ENCODE results near the gene ISG15.
"Not testable (repeated sequence)": the region's sequence is repeated elsewhere in the genome, so short reads cannot be mapped to it uniquely, and the experiment has no call there.

ISG15 gene

GRCh38 chr1:983798-984475, 29.4 kb upstream of the ISG15 start:
- no peaks in the 10 kb centered on the region for H3K36me3 ChIP-seq (ENCODE audit: insufficient read depth, low read length)
- no peak overlapping the region; the same call in 1 of the 2 replicates for H3K4me3 ChIP-seq
- TF ChIP-seq FOXP2 (optimal IDR thresholded peaks at IDR 0.05; ENCODE audit: control extremely low read depth, extremely low read length, insufficient read depth) (no peak), POLR2AphosphoS5 (IDR thresholded peaks at IDR 0.05; ENCODE audit: borderline replicate concordance, low read depth, low read length) (no peak), EZH2 (IDR thresholded peaks at IDR 0.05) (no peak)
- no peaks in the 10 kb centered on the region for H3K9me3 ChIP-seq (ENCODE audit: low read depth, low read length)
- H3K9ac ChIP-seq (ENCODE audit: insufficient read length): no peak overlapping the region
- H3K27ac ChIP-seq: no peak overlapping the region
- no peak for DNase-seq (ENCODE audit: low read depth, low spot score)

GRCh38 chr1:984476-984814, 28.9 kb upstream of the ISG15 start:
- TF ChIP-seq EZH2 (IDR thresholded peaks at IDR 0.05): no peak
- TF ChIP-seq POLR2AphosphoS5 (IDR thresholded peaks at IDR 0.05; ENCODE audit: borderline replicate concordance, low read depth, low read length): no peak
- Histone ChIP-seq H3K9me3 (ENCODE audit: low read depth, low read length) (no peaks in the 10 kb centered on the region), H3K9ac (ENCODE audit: insufficient read length) (no peak overlapping the region), H3K27ac (no peak overlapping the region), H3K4me3 (no peak overlapping the region; the same call in 1 of the 2 replicates), H3K36me3 (ENCODE audit: insufficient read depth, low read length) (no peaks in the 10 kb centered on the region)
- DNase-seq (ENCODE audit: low read depth, low spot score): no peak

- Histone ChIP-seq H3K4me3 (no peak overlapping the region), H3K9me3 (ENCODE audit: low read depth, low read length) (no peaks in the 10 kb centered on the region), H3K9ac (ENCODE audit: insufficient read length) (no peak overlapping the region), H3K27ac (no peak overlapping the region), H3K36me3 (ENCODE audit: insufficient read depth, low read length) (no peaks in the 10 kb centered on the region)
- TF ChIP-seq EZH2 (IDR thresholded peaks at IDR 0.05) (no peak), POLR2AphosphoS5 (IDR thresholded peaks at IDR 0.05; ENCODE audit: borderline replicate concordance, low read depth, low read length) (no peak), FOXP2 (optimal IDR thresholded peaks at IDR 0.05; ENCODE audit: control extremely low read depth, extremely low read length, insufficient read depth) (no peak)
- DNase-seq (ENCODE audit: low read depth, low spot score): no peak
Observed at GRCh38 chr1:985126-985525, 28.2 kb upstream of the ISG15 start.

DNA sequence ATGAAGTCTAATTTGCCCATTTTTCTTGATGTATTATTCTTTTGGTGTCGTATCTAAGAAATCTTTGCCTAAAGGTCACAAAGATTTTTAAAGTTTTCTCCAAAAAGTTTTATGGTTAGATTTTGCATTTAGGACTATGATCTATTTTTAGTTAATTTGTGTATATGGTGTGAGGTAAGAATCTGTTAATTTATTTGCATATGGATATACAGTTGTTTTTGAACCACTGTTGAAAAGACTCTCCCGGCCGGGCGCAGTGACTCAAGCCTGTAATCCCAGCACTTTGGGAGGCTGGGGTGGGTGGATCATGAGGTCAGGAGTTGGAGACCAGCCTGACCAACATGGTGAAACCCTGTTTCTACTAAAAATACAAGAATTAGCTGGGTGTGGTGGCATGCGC, 25.2 kb upstream of the ISG15 start:
- not testable (repeated sequence) for H3K27ac ChIP-seq; H3K36me3 ChIP-seq (ENCODE audit: insufficient read depth, low read length); DNase-seq (ENCODE audit: low read depth, low spot score); H3K9me3 ChIP-seq (ENCODE audit: low read depth, low read length); H3K9ac ChIP-seq (ENCODE audit: insufficient read length); H3K4me3 ChIP-seq

DNA sequence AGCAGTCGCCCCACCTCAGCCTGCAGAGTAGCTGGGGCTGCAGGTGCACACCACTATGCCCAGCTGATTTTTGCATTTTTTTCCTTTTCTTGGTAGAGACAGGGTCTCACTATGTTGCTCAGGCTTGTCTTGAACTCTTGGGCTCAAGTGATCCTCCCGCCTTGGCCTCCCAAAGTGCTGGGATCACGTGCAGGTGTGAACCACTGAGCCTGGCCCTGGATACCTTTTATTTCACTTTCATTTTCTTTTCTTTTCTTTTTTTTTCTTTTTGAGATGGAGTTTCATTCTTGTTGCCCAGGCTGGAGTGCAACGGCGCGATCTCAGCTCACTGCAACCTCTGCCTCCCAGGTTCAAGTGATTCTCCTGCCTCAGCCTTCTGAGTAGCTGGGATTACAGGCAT, 22.0 kb upstream of the ISG15 start:
- H3K4me3 ChIP-seq: not testable (repeated sequence)

GRCh38 chr1:991895-992294, 21.4 kb upstream of the ISG15 start:
- TF ChIP-seq POLR2AphosphoS5 (IDR thresholded peaks at IDR 0.05; ENCODE audit: borderline replicate concordance, low read depth, low read length) (no peak), EZH2 (IDR thresholded peaks at IDR 0.05) (no peak), FOXP2 (optimal IDR thresholded peaks at IDR 0.05; ENCODE audit: control extremely low read depth, extremely low read length, insufficient read depth) (no peak)
- Histone ChIP-seq H3K4me3 (no peak overlapping the region), H3K9ac (ENCODE audit: insufficient read length) (no peak overlapping the region), H3K36me3 (ENCODE audit: insufficient read depth, low read length) (no peaks in the 10 kb centered on the region), H3K9me3 (ENCODE audit: low read depth, low read length) (no peaks in the 10 kb centered on the region), H3K27ac (no peak overlapping the region)
- DNase-seq (ENCODE audit: low read depth, low spot score): no peak

More for the DNA sequence above, 22.0 kb upstream of the ISG15 start:
- DNase-seq (ENCODE audit: low read depth, low spot score); H3K36me3 ChIP-seq (ENCODE audit: insufficient read depth, low read length); H3K9me3 ChIP-seq (ENCODE audit: low read depth, low read length); H3K27ac ChIP-seq; H3K9ac ChIP-seq (ENCODE audit: insufficient read length): not testable (repeated sequence)

DNA sequence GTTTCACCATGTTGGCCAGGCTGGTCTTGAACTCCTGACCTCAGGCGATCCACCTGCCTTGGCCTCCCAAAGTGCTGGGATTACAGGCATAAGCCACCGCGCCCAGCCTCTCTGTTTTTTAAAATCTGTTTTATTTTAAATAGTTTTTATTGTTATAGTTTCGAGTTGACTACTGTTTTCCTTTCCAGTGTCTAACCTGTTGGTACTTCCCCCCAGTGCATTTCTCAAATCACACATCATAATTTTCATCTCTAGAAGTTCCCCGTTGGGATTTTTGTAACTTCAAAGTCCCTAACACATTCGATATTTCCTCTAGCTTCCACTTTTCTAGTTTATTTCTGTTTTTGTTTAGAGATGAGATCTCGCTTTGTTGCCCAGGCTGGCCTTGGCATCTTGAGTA, 20.9 kb upstream of the ISG15 start:
- Histone ChIP-seq H3K36me3 (ENCODE audit: insufficient read depth, low read length) (no peaks in the 10 kb centered on the region), H3K27ac (no peak overlapping the region), H3K4me3 (no peak overlapping the region)

DNA sequence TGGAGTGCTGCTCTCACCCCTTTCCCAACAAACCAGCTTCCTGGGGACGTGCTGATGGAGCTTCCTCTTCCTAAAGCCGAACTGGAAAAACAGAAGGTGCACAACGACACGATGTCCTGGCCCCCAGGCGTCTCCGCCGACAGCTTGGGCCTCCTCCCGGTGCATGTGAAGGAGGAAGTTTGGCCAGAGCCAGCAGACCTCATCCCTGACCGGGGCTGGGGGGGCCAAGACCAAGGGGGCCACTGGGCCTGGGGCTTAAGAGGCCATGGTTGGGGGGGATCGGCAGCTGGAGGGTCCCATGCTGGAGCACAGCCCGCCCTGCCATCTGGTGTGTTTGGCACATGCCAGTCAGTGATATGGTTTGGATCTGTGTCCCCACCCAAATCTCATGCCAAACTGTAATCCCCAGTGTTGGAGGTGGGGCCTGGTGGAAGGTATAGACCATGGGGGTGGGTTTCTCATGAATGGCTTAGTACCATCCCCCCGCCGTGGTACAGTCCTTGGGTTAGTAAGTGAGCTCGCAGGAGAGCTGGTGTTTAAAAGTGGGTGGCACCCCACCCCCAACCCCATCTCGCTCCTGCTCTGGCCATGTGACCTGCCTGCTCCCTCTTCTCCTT, 19.8 kb upstream of the ISG15 start:
- no peak for TF ChIP-seq POLR2AphosphoS5 (IDR thresholded peaks at IDR 0.05; ENCODE audit: borderline replicate concordance, low read depth, low read length)
- no peak for TF ChIP-seq FOXP2 (optimal IDR thresholded peaks at IDR 0.05; ENCODE audit: control extremely low read depth, extremely low read length, insufficient read depth)
- no peak for TF ChIP-seq EZH2 (IDR thresholded peaks at IDR 0.05)
- no peaks in the 10 kb centered on the region for H3K36me3 ChIP-seq (ENCODE audit: insufficient read depth, low read length)
- H3K9ac ChIP-seq (ENCODE audit: insufficient read length): no peak overlapping the region
- DNase-seq (ENCODE audit: low read depth, low spot score): no peak
- H3K9me3 ChIP-seq (ENCODE audit: low read depth, low read length): no peaks in the 10 kb centered on the region
- H3K4me3 ChIP-seq: no peak overlapping the region
- no peak overlapping the region for H3K27ac ChIP-seq

More for the DNA sequence above, 20.9 kb upstream of the ISG15 start:
- Histone ChIP-seq H3K9me3 (ENCODE audit: low read depth, low read length) (no peaks in the 10 kb centered on the region), H3K9ac (ENCODE audit: insufficient read length) (no peak overlapping the region)
- TF ChIP-seq FOXP2 (optimal IDR thresholded peaks at IDR 0.05; ENCODE audit: control extremely low read depth, extremely low read length, insufficient read depth) (no peak), POLR2AphosphoS5 (IDR thresholded peaks at IDR 0.05; ENCODE audit: borderline replicate concordance, low read depth, low read length) (no peak), EZH2 (IDR thresholded peaks at IDR 0.05) (no peak)
- DNase-seq (ENCODE audit: low read depth, low spot score): no peak

DNA sequence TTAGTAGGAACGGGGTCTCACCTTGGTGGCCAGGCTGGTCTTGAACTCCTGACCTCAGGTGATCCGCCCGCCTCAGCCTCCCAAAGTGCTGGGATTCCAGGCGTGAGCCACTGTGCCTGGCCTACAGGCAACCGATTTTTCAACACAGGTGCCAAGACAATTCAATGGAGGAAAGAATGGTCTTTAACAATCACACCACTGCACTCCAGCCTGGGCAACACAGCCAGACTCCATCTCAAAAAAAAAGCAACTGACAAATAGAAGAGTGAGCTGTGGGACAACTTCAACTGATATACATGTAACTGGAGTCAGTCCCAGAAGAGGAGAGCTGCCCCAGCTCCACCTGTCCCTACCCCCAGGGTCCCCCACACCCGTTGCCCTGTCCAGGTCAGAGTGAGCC, 18.8 kb upstream of the ISG15 start:
- H3K27ac ChIP-seq; H3K36me3 ChIP-seq (ENCODE audit: insufficient read depth, low read length); H3K9me3 ChIP-seq (ENCODE audit: low read depth, low read length); H3K4me3 ChIP-seq; DNase-seq (ENCODE audit: low read depth, low spot score); H3K9ac ChIP-seq (ENCODE audit: insufficient read length): not testable (repeated sequence)
